GM18870 (cell line): ENCODE results near the gene NRCAM.
"Not testable (repeated sequence)": the region's sequence is repeated elsewhere in the genome, so short reads cannot be mapped to it uniquely, and the experiment has no call there.

Experiments
- ATAC-seq: cut with Tn5 transposase; IDR thresholded peaks from one replicate; pipeline ENCODE4 v1.9.1; 2021; ENCODE audit warnings: moderate library complexity; ENCODE audit not compliant: unreplicated experiment

Gene NRCAM

DNA sequence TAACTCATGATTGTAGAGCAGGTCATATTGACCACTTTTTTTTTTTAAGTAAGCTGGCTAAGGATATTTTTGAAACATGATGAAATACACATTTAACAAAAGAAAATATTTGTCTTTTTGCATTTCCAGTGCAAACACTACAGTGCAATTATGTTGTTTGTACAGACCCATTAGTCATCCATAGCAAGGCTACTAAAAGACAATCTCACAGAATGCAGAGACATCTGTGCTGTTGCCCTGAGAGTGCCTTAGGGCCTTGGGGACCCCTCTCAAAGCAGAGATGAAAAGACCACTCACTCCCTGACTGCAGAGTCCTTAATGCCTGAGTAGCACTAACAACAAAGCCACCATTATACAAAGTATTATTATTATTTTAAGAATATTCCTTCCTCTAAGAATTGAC lies 104.5 kb downstream of the NRCAM start:
- ATAC-seq = no peak

DNA sequence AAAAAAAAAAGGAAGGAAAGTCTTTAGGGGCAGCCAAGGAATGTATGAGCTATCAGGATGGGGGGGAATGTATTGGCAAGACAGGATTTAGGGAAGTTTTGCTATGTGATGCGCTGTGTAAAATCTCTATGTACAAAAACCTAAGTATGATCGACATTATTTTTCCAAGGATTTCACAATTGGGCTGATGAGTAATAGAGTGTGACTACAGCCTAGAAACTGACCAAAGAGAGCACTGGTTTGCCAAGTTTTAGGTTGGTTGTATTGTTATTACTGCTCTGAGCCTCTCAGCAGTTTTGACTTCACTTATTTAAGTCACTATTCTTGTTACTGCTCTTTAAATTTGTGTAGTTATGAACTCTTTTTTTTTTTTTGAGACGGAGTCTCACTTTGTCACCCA lies 107.3 kb downstream of the NRCAM start:
- ATAC-seq = no peak

GRCh38 chr7:108347616-108348015 lies 108.6 kb downstream of the NRCAM start:
- no peak for ATAC-seq

- no peak for ATAC-seq
Observed at GRCh38 chr7:108345710-108346336, 110.4 kb downstream of the NRCAM start.

GRCh38 chr7:108340856-108341411 lies 115.3 kb downstream of the NRCAM start:
- ATAC-seq = no peak

DNA sequence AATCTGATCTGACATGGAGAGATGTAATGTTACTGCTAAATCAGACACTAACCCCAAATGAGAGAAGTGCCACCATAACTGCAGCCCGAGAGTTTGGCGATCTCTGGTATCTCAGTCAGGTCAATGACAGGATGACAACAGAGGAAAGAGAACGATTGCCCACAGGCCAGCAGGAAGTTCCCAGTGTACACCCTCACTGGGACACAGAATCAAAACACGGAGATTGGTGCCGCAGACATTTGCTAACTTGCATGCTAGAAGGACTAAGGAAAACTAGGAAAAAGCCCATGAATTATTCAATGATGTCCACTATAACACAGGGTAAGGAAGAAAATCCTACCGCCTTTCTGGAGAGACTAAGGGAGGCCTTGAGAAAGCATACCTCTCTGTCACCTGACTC lies 115.8 kb downstream of the NRCAM start:
- ATAC-seq = not testable (repeated sequence)

DNA sequence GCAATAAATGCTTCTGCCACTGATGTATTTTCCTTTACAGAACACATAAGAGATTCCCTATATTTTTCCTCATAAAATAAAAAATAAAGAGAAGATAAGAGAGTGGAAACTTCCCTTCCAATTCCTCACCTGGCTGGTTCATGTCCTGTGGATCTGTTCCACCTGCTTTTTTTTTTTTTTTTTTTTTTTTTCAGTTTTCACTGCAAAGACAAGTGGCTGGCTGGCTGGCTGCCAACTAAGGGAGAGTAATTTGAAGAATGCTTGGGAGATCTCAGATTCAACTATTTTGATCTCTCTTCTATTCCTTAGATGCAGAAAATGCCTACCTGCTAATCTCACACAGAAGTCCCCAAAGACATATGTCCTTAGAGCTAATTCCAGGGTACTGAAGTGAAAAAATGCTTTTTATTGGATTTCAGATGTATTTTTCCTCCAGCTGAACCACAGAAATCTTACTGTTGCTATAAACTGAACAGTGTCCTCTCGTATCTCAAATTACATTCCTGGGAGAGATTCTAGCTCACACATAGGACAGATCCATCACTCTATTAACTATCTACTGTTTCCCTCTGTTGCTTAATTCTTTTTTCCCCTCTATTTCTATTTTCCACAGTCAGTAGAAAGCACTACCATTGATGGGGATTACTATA lies 120.8 kb downstream of the NRCAM start:
- ATAC-seq = no peak

- ATAC-seq = no peak
Observed at GRCh38 chr7:108332937-108333336, 123.3 kb downstream of the NRCAM start.

- ATAC-seq = no peak
Observed at GRCh38 chr7:108331971-108332370, 124.3 kb downstream of the NRCAM start.

DNA sequence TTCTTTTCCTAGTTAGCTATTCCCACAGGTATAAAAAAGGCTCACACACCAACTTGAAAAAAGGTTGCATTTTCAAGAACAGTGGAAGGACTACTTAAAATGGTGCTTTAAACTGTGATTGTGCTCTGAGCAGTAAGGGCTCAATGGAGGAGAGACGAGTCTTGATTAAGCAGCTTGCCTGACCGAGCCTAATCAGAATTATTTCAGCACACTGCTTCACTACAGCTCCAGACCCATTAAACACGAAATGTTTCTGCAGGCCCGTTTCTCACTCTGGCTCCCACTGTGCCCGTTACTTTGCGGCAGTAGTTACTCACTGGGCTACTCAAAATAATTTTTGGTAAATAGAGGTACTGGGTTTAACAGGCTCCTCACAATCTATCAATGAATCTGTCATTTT lies 126.0 kb downstream of the NRCAM start:
- ATAC-seq = no peak

DNA sequence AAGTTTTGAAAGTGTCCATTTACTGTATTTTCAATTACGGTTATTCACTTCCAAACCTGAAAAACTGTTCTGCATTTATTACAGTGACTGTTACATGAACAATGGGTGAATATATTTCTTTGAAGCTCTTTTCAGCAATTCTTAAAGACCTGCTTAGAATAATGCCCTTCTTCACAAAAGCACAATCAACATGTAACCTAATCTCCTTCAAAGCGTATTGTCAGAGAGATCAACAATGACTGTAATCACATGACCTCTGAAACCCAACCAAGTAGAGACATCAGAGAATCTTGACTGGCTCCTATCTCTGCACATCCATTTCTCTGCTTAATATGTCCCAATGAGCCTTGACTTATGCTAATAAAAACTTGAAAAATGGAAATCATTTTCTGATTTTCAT lies 126.7 kb downstream of the NRCAM start:
- ATAC-seq = no peak

- peak; percentile 66 for ATAC-seq
Observed at GRCh38 chr7:108328174-108328651, 128.0 kb downstream of the NRCAM start.

GRCh38 chr7:108327353-108327752 lies 128.9 kb downstream of the NRCAM start:
- ATAC-seq = no peak

DNA sequence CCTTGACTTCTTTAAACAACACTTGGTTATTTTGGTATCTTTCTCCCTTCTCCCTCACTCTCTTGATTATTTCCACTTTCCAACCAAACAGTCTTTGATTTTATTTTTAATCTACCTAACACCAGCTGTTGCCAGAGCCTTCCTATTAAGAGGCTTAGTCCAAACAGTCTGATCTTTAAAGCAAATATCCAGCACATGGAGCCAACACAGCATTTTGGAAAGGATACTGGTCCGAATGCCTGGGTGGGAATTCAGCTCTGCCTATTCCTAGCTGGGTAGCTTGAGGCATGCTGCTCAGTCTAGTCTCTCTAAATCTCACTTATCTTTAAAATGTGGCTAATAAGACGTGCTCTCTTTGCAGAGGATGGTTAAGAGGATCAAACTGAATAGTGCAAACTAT lies 129.3 kb downstream of the NRCAM start:
- no peak for ATAC-seq

DNA sequence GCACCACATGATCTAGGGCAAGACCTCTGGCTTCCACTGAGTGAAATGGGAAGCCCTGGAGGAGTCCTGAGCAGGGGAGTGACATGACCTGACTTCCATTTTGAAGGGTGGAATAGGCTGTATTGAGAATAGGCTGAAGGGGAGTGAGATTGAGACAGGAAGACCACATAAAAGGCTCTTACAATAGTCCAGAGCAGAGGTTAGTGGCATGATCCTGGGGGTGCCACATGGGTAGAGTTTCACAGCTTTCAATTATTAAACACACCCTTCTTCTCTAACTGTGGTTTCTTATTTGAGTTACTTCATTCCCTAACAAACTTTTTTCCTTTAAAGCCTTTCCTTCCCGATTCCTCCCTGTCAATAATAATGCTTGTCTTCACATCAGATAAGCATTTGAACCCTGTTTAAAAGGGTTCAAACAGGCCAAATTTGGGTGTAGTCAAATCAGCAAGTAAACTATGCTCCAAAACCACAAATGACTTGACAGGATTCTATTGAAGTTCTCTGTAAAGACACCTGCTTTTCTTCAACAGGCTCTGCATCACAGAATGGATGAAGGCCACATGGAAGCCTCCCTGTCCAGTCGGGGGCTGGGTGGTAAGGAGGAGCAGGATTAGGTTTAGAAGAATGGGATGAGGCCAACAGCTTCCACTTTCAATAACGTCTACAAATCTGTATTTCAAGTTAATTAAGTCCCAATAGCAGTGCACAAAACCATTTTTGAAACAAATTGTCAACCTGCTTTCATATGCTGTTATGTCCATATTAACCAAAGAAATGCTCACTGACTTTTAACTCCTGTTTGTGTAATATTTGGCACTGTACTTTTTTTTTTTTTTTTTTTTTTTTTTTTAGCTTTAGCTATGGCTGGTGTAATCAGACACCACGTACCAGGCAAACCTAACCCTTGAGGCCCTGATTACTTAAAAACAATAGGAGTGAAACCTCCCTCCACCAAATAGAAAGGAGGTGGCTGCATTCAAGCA lies 131.9 kb downstream of the NRCAM start:
- ATAC-seq = no peak

GRCh38 chr7:108322925-108323832 lies 133.1 kb downstream of the NRCAM start:
- no peak for ATAC-seq

DNA sequence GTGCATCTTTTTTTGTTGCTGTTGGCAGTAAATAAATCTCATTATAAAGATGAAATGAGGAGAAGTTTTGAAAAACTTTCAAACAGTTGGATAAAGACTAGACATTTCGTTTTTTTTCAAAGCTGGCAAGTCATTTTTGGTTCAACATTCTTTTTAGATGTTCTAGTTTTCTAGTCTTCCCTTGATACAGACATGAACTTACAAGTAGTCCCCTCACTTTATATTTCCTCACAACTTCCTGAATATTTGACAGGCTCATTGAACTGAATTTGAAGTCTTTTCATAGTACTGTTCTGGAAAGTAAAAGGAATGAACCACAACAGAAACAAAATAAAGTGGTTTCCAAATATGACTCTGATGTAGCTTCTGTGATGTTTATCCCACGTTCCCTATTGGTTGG lies 134.2 kb downstream of the NRCAM start:
- ATAC-seq = no peak

- ATAC-seq = no peak
Observed at GRCh38 chr7:108321359-108321758, 134.9 kb downstream of the NRCAM start.

GRCh38 chr7:108316708-108317107 lies 139.5 kb downstream of the NRCAM start:
- no peak for ATAC-seq

DNA sequence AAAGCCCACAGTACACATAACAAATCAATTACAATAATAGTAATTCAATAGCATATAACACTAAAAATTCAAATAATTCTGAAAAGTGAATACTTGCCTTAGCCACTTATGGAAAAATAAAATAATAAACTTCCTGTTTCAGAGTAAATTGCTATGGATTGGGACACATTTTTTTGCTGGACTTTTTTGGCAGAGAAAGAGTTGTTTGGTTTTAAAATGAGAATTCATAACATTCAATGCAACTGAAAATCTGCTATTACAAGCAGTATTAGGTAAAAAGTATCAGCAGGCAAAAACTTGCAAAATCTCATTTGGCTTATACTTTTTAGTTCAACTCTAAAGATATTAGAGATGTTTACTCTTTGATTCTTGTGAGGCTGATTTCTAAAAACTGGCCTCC lies 141.7 kb downstream of the NRCAM start:
- ATAC-seq = no peak
